HG03060 (cell line): ENCODE measurements around the gene EOLA1.
"Not testable (repeated sequence)": the region's sequence is repeated elsewhere in the genome, so short reads cannot be mapped to it uniquely, and the experiment has no call there.

Experiments
- ATAC-seq: cut with Tn5 transposase; IDR thresholded peaks from one replicate; pipeline ENCODE4 v1.9.1; 2021; ENCODE audit warnings: low read depth, moderate number of reproducible peaks; ENCODE audit not compliant: unreplicated experiment

The EOLA1 gene

DNA sequence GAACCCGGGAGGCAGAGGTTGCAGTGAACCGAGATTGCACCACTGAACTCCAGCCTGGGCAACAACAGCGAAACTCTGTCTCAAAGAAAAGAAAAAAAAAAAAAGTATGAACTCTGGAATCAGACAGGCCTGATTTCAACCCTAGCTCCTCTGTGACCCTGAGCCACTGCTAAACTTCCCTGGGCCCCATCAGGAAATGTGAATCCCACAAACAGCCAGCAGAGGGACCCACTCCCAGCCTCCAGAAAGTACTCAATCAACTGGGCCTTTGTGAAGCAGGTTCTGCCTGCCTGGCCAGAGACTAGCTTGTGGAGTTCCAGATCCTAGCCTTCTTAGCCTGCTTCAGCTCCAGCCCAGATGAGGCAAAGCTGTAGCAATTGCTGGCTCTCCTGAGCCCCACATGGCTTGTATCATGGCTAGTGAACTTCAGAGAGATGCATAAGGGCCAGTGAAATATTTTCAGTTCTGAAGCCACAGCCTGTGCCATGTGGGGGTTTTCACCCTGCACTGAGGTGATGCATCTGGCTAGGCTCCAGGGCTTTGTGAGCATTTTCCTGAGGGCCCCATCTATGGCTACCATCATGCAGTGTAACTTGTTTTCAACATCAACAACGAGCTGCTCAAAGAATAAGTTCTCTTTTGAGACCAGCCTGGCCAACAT, 28.5 kb upstream of the EOLA1 start:
- ATAC-seq, result peak; percentile 80

- no peak for ATAC-seq
These were observed 26.9 kb upstream of the EOLA1 start for GRCh38 chrX:149513825-149514428.

GRCh38 chrX:149515954-149516602, 24.7 kb upstream of the EOLA1 start:
- ATAC-seq, result no peak

DNA sequence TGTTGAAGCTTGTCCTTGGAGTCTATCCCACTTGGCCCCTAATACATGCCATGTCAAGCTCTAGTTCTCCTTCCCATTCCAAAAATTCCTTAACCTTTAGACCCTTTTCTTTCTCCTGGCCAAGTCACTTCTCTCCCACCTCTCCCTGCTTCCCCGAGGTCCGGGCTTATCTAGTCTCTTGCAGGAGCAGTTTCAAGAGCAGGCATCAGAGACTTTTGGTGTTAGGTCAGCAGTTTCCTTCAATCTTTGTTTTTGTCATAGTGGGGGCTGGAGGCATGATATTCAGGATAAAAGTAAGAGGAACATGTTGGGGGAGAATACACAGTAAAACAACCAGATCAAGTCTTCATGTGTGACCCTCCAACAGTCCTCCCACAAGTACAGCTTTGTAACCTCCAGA, 24.2 kb upstream of the EOLA1 start:
- ATAC-seq, result no peak

DNA sequence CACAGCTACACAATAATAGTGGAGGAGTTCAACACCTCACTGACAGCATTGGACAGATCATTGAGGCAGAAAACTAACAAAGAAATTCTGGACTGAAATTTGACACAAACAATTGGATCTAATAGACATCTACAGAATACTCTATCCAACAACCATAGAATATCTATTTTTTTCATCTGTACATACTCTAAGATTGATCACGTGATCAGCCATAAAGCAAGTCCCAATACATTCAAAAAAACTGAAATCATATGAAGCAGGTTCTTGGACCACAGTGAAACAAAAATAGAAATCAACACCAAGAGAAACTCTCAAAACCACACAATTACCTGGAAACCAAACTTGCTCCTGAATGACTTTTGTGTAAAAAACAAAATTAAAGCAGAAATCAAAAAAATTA, 23.5 kb upstream of the EOLA1 start:
- ATAC-seq, result no peak

DNA sequence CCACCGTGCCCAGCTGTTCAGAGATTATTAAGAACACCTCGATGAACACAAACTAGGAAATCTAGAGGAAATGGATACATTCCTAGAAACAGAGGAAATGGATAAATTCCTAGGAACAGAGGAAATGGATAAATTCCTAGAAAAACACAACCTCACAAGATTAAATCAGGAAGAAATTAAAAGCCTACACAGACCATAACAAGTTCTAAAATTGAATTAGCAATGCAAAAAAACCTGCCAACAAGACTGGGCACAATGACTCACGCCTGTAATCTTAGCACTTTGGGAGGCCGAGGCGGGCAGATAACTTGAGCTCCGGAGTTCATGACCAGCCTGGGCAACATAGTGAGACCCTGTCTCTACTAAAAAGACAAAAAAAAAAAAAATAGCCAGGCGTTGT, 22.6 kb upstream of the EOLA1 start:
- ATAC-seq, result no peak

- ATAC-seq, result not testable (repeated sequence)
These were observed 20.1 kb upstream of the EOLA1 start for GRCh38 chrX:149520636-149521277.

- no peak for ATAC-seq
These were observed 19.4 kb upstream of the EOLA1 start for GRCh38 chrX:149521438-149521837.

DNA sequence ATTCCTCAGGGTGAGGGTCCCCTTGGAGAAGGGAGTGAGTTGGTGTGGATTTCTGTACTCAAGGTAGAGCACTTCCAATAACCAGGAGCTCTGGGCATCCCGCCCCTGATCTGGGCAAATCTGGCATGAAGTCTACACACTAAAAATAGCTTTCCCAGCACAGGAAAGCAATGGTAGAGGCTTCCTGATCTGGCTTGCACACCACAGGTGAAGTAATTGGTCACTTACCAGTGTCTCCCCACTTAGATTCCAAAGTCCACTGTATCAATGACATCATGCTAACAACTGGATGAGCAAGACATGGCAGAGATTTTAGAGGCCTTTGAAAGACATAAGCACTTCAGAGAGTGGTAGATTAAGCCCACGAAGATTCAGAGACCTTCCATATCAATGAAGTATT, 17.9 kb upstream of the EOLA1 start:
- no peak for ATAC-seq

GRCh38 chrX:149525389-149525788, 15.4 kb upstream of the EOLA1 start:
- peak; percentile 94 for ATAC-seq

DNA sequence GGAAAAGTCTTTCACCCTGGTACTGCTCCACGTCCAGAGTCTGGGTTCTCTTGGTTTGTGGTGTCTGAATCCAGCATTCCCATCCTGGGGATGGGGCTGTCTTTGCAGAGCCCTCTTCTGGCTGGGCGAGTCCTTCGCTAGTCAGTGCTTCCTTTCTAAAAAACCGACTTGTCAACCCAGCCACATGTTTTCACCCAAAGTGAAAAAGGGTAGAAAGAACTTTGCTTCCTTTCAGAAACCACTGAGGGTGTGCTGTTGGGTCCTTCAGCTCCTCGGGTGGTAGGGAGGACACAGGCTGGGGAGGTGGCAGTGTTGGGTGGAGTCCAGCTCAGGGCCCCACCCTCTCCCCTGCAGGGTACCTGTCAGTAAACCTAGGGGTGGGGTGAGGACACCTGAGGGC, 14.9 kb upstream of the EOLA1 start:
- ATAC-seq, result not testable (repeated sequence)

- not testable (repeated sequence) for ATAC-seq
These were observed 14.3 kb upstream of the EOLA1 start for GRCh38 chrX:149526318-149527033.

DNA sequence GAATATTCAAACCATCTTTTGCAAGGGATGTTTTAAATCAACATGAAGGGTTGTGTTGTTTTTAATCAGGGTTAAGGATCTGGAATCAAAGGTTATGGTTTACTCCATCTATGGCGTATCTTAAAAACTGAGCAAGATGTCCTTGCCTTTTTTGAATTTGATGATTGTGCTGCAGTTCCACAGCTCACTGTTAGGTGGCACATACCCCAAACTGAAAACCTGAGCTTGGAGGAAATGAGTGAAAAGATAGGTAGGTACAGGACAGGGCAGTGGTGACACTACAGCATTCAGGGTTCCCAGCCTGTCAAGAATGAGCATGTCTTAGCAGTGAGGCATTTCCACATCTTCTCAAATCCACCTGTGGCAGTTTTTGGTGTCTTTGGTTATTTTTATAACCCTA, 13.1 kb upstream of the EOLA1 start:
- peak; percentile 26 for ATAC-seq

GRCh38 chrX:149528381-149528780, 12.4 kb upstream of the EOLA1 start:
- ATAC-seq, result no peak

DNA sequence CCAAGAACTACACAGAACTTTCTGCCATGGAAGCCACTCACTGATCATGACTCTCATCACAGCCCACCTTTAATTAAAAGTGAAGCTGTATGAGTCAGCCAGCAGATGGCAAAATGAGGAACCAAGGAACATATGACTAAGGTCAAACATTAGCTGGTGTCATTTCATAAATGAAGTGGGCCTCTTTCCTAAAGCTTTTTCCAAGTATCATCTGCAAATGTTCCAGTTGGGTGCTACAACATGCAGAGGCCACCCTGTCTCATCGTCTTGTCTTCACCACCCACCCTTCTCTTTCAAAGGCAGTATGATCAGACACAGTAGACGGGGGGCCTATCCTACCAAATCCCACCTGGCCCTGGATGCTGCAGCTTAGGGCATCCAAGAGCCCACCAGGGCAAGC, 9.2 kb upstream of the EOLA1 start:
- ATAC-seq, result no peak

DNA sequence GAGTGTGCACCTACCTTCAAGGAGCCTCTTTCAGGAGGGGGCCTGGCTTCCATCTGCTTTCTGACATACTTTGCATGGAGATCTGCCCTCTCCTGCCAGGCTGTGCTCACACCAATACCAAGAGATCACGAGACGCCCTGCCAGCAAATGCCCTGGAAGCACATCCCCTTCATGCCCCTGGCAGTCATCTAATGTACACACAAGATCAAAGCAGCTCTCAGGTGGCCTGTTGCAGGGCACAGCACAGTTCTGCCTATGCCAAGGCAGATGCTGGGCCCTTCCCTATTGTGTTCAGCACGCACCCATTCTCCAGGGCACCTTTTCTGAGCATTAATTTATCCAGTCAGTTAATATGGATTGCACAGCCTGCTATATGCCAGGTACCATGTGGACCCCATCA, 7.9 kb upstream of the EOLA1 start:
- not testable (repeated sequence) for ATAC-seq

GRCh38 chrX:149533999-149534398, 6.8 kb upstream of the EOLA1 start:
- not testable (repeated sequence) for ATAC-seq

- not testable (repeated sequence) for ATAC-seq
These were observed 5.7 kb upstream of the EOLA1 start for GRCh38 chrX:149534926-149535602.

DNA sequence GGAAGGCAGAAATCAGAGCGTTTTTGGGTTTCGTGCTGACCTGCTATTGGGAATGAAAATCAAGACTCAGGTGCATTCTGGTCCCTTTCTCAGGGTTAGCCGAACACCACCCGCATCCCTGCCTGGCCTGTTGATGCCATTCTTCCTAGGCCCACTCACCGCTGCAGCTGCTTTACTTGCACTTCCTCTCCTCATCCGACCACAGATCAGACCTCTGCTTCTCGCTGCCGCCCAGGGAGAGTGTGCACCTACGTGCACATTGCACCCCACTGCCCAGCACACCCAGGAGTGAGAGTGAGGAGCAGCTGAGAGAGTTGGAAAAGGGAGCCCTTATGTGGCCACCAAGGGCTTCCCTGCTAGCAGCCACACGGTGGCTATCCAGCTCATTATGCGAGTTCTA, 3.3 kb upstream of the EOLA1 start:
- ATAC-seq, result not testable (repeated sequence)
